MCF 10A (cell line): ENCODE data around the gene ERC2. TPM values are rescaled to one million over a fixed set of nuclear protein-coding genes. Genes with fewer than 3 reads are reported as not detected.

Source experiments
- BruUV-seq: library from RNA; stranded (reverse); fragments of 400-500 nt; replicated peaks from 2 replicates; lab custom pipeline; 2021; lab: Mats Ljungman, UMichigan
- CTCF ChIA-PET: fragments of 300-600 bp; sonication (Branson Sonifier 250); formaldehyde crosslinking; extraction: SDS; loops from one replicate; lab custom pipeline; 2021; ENCODE audit warnings: antibody characterized with exemption, inconsistent platforms; lab: Yijun Ruan, JAX
- POLR2A ChIA-PET: fragments of 300-600, 350-650 bp; sonication (Branson Sonifier 250); formaldehyde crosslinking; extraction: SDS; loops from one replicate; lab custom pipeline; 2020; ENCODE audit warnings: antibody characterized with exemption, inconsistent platforms; lab: Yijun Ruan, JAX
- DNase-seq: peaks from one replicate; pipeline ENCODE4 v3.0.0-alpha.2; 2018; ENCODE audit not compliant: unreplicated experiment
- H3K27ac Mint-ChIP-seq: one replicate; pipeline ENCODE4 v1.8.0; 2022; ENCODE audit warnings: mild to moderate bottlenecking, low read depth, mixed read lengths; ENCODE audit not compliant: unreplicated experiment
- H3K27me3 Mint-ChIP-seq: one replicate; pipeline ENCODE4 v1.8.0; 2022; ENCODE audit warnings: mixed read lengths; ENCODE audit not compliant: insufficient read depth, unreplicated experiment
- H3K36me3 Mint-ChIP-seq: one replicate; pipeline ENCODE4 v1.8.0; 2022; ENCODE audit warnings: mild to moderate bottlenecking, moderate library complexity, mixed read lengths; ENCODE audit not compliant: insufficient read depth, unreplicated experiment
- H3K4me1 Mint-ChIP-seq: one replicate; pipeline ENCODE4 v1.8.0; 2022; ENCODE audit warnings: mixed read lengths; ENCODE audit not compliant: insufficient read depth, unreplicated experiment
- H3K4me3 Mint-ChIP-seq: one replicate; pipeline ENCODE4 v1.8.0; 2022; ENCODE audit warnings: mild to moderate bottlenecking, moderate library complexity, mixed read lengths; ENCODE audit not compliant: unreplicated experiment
- H3K9me3 Mint-ChIP-seq: one replicate; pipeline ENCODE4 v1.8.0; 2022; ENCODE audit warnings: mixed read lengths; ENCODE audit not compliant: unreplicated experiment
- intact Hi-C: fragments of 100-400 bp; cut with micrococcal nuclease; formaldehyde crosslinking; loops from 2 replicates; pipeline ENCODE4 v1.14.1; 2022
- total RNA-seq: library from RNA; stranded (reverse); gene quantifications from 2 replicates; pipeline ENCODE4 v1.2.3, GENCODE V29; 2022
- TF ChIP-seq, protein P1 (sequence below): fragments of 200-600 bp; IDR thresholded peaks from one replicate; pipeline ENCODE4 v1.8.0; 2022; ENCODE audit warnings: antibody characterized with exemption, mild to moderate bottlenecking; ENCODE audit not compliant: unreplicated experiment

ERC2 gene
- total RNA-seq, 1 experiment from 2014 or later: 0.42 TPM

DNA sequence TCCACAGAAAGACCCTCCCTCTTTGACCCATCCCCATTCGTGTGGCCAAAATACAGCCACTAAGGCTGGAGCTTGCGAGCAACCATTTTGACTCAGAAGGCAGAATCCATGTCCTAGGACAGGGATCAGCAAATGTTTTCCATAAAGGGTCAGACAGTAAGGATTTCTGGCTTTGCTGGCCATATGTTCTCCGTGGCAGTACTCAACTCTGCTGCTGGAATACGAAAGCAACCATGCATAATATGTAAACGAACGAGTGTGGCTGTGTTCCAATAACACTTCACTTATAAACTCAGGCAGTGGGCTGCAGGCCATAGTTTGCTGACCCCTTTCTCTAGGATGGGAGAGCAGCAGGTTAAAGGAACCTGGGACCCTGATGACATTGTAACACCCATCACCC lies 903.5 kb downstream of the ERC2 start:
- ChIA-PET POLR2A (interaction anchor here (0.5 kb wide), 1 partner anchor 12 kb away, joined by 5 read pairs; no protein-coding TSS in a partner anchor), CTCF (no interaction called here)
- H3K36me3 Mint-ChIP-seq: no peaks in the 10 kb centered on the region
- no peaks in the 10 kb centered on the region for H3K9me3 Mint-ChIP-seq
- TF ChIP-seq, protein P1, sequence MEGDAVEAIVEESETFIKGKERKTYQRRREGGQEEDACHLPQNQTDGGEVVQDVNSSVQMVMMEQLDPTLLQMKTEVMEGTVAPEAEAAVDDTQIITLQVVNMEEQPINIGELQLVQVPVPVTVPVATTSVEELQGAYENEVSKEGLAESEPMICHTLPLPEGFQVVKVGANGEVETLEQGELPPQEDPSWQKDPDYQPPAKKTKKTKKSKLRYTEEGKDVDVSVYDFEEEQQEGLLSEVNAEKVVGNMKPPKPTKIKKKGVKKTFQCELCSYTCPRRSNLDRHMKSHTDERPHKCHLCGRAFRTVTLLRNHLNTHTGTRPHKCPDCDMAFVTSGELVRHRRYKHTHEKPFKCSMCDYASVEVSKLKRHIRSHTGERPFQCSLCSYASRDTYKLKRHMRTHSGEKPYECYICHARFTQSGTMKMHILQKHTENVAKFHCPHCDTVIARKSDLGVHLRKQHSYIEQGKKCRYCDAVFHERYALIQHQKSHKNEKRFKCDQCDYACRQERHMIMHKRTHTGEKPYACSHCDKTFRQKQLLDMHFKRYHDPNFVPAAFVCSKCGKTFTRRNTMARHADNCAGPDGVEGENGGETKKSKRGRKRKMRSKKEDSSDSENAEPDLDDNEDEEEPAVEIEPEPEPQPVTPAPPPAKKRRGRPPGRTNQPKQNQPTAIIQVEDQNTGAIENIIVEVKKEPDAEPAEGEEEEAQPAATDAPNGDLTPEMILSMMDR: no peak
- H3K4me3 Mint-ChIP-seq: no peak overlapping the region
- DNase-seq: no peak
- no peaks in the 10 kb centered on the region for H3K27me3 Mint-ChIP-seq
- BruUV-seq: no TSS peak
- H3K27ac Mint-ChIP-seq: no peak overlapping the region
- no peaks in the 10 kb centered on the region for H3K4me1 Mint-ChIP-seq
- intact Hi-C loops: no loop called here

DNA sequence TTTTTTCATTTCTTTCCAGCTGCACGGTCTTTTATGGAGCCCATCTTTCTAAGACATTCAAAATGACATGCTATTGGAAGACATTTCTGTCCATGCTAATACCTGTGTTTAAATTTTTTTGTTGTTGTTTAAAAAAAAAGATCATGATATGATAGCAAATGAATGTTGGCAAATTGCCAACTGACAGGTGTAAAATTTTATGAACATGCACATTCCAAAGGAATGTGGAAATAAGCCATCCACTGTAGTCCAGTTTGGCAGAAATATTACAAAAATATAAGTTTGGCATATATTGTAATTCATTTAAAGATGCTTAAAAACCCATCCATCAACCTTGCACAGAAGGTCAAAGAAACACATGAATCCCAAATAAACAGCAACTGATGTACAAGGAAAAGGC lies 905.6 kb downstream of the ERC2 start:
- Mint-ChIP-seq H3K4me3 (no peak overlapping the region), H3K4me1 (no peaks in the 10 kb centered on the region), H3K9me3 (no peaks in the 10 kb centered on the region), H3K36me3 (no peaks in the 10 kb centered on the region), H3K27ac (no peak overlapping the region), H3K27me3 (no peaks in the 10 kb centered on the region)
- CTCF ChIA-PET: interaction anchor here (0.6 to 1.2 kb wide), 5 partner anchors 16 to 689 kb away, joined by 3 to 4 read pairs (median 3); no protein-coding TSS in a partner anchor
- intact Hi-C loops: no loop called here
- no TSS peak for BruUV-seq
- TF ChIP-seq, protein P1: no peak
- POLR2A ChIA-PET: interaction anchor here (0.5 to 1.1 kb wide), 5 partner anchors 38 to 1083 kb away, joined by 3 read pairs; no protein-coding TSS in a partner anchor
- DNase-seq: peak; percentile 19

DNA sequence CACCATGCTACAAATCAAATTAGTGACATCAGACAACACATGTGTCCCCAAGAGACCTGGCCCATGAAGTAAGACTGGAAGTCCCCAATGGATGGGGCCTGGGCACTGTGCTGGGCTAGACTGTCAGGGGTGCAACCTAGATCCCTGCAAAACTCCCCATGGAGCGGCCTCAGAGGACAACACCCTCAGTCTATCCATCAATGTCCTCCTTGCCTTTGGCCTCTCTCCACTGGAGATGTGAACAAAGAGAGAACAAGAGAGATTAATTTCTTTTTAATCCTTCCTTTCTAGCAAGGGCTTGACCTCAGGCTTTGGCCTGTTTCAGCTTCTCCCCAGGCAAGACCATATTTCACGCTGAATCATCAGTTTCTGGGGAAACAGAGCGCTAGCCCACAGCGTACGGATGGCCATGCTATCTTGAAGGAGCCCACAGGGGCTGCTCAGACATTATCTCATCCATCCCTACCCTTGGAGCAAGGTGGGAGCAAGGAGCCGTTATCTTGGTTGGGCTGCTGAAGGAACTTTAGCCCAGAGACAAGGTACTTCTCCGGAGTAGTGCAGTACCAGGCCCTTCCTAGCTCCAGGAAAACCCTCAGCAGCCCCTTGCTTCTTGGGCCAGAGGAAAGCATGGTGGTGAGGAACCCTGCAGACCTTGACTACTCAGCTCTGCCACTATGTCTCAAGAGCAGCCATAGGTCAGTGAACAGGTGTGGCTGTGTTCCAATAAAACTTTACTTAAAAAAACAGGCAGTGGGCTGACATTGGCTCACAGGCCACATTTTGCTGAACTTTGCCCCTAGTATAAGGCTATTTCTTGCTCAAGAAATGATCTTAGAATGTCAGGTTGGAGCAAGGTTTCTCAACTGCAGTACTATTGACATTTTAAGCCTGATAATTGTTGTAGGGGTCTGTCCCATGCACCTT lies 908.5 kb downstream of the ERC2 start:
- no TSS peak for BruUV-seq
- CTCF ChIA-PET: interaction anchor here (0.7 kb wide), 1 partner anchor 575 kb away, joined by 4 read pairs; no protein-coding TSS in a partner anchor
- H3K36me3 Mint-ChIP-seq: no peaks in the 10 kb centered on the region
- TF ChIP-seq, protein P1: no peak
- no peaks in the 10 kb centered on the region for H3K9me3 Mint-ChIP-seq
- H3K27me3 Mint-ChIP-seq: no peaks in the 10 kb centered on the region
- no peak overlapping the region for H3K27ac Mint-ChIP-seq
- H3K4me3 Mint-ChIP-seq: no peak overlapping the region
- intact Hi-C loops: no loop called here
- no peak for DNase-seq
- no peaks in the 10 kb centered on the region for H3K4me1 Mint-ChIP-seq
- POLR2A ChIA-PET: interaction anchor here (1.1 kb wide), 1 partner anchor 21 kb away, joined by 4 read pairs; no protein-coding TSS in a partner anchor

DNA sequence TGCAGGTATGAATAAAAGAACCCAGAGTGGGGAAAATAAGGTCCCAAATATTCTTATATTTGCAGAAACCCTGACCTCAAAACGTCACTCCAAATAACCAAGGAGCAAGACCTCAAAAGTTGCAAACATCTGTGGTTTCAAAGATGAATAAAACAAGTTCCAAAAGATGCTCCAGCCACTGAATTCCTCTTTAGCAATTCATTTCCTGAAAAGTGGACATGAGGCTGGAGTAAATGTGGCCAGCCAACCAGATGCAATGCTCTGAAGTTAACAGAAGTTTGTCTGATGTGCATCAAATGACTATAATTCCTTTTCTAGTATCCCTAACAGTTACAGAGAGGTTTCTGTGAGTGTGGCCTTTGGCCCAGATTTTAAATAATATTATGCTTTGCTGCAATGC lies 910.0 kb downstream of the ERC2 start:
- ChIA-PET CTCF (no interaction called here), POLR2A (no interaction called here)
- TF ChIP-seq, protein P1: no peak
- Mint-ChIP-seq H3K27ac (no peak overlapping the region), H3K4me3 (no peak overlapping the region), H3K27me3 (no peaks in the 10 kb centered on the region), H3K9me3 (no peaks in the 10 kb centered on the region), H3K4me1 (no peaks in the 10 kb centered on the region), H3K36me3 (no peaks in the 10 kb centered on the region)
- intact Hi-C loops: no loop called here
- no TSS peak for BruUV-seq
- no peak for DNase-seq
